Adrenal gland (tissue), 12 donors: ENCODE data around the gene CNST. TPM values are rescaled to one million over a fixed set of nuclear protein-coding genes. Genes with fewer than 3 reads are reported as not detected.
A peak's percentile ranks its signal among the peaks of the same experiment; 100 is the strongest.

Source experiments
- DNase-seq, 7 donors: peaks; one replicate each; pipeline ENCODE4 v3.0.0-alpha.2; 2019 to 2020
- H3K27ac ChIP-seq, 5 donors: fragments of 200-600 bp; sonication (generic) in 4 of 5; 1 replicate in 3 of 5; 2 replicates in 2 of 5; pipeline versions ENCODE4 v1.5.1 to v1.8.0; 2016 to 2020; ENCODE audit warnings: mild to moderate bottlenecking in 1 of 5
- H3K27me3 ChIP-seq: fragments of 200-600 bp; 2 replicates; pipeline ENCODE4 v1.8.0; 2021
- H3K36me3 ChIP-seq, 2 donors: fragments of 200-600 bp; replicated peaks in 1 of 2; 1 replicate in 1 of 2; 2 replicates in 1 of 2; pipeline versions ENCODE4 v1.5.1 to v1.8.0; 2018 to 2022
- H3K4me1 ChIP-seq, 2 donors: fragments of 200-600 bp; replicated peaks in 1 of 2; 1 replicate in 1 of 2; 2 replicates in 1 of 2; pipeline versions ENCODE4 v1.5.1 to v1.8.0; 2018 to 2021
- H3K4me3 ChIP-seq, 4 donors: fragments of 200-600 bp; sonication (generic) in 3 of 4; one replicate each; pipeline ENCODE4 v1.5.1; 2016 to 2018
- H3K9me3 ChIP-seq, 3 donors: fragments of 200-600 bp; sonication (generic) in 1 of 3; replicated peaks in 1 of 3; 1 replicate in 2 of 3; 2 replicates in 1 of 3; pipeline versions ENCODE4 v1.5.1 to v1.8.0; 2016 to 2021
- CTCF ChIP-seq, 6 experiments: fragments of 450-650 bp in 4 of 6; fragments of 200-600 bp in 2 of 6; sonication (generic) in 1 of 6; IDR thresholded peaks; 1 replicate in 5 of 6; 2 replicates in 1 of 6; pipeline versions ENCODE4 v1.5.1 to v1.8.0; 2016 to 2021; ENCODE audit warnings: antibody characterized with exemption in 6 of 6, mild to moderate bottlenecking in 2 of 6, moderate library complexity in 1 of 6
- POLR2A ChIP-seq, 2 donors: fragments of 450-650 bp; IDR thresholded peaks; one replicate each; pipeline ENCODE4 v1.6.1; 2017; ENCODE audit warnings: antibody characterized with exemption in 2 of 2, mild to moderate bottlenecking in 2 of 2, moderate library complexity in 1 of 2
- WGBS, 4 donors: extraction: QIAGEN DNeasy Blood & Tissue Kit in 2 of 4; methylation state at CpG; one replicate each; pipeline versions ENCODE4 v1.1.5 to v1.1.7; 2013 to 2017; 5-methylcytosine and 5-hydroxymethylcytosine counted together
- intact Hi-C, 2 donors: fragments of 100-400 bp; cut with DNase I; formaldehyde crosslinking; loops; one replicate each; pipeline versions ENCODE4 v1.14.1 to v1.15.0; 2022 to 2023
- polyA plus RNA-seq, 3 donors: library from polyadenylated mRNA; stranded (reverse); fragments of 200-250 nt in 2 of 3; fragments of 350-450 nt in 1 of 3; fragmentation: Illumina TruSeq in 1 of 3; extraction: RNeasy Lipid Tissue Mini Kit (QIAGEN cat#74804) in 1 of 3; gene quantifications; one replicate each; pipeline ENCODE4 v1.2.3, GENCODE V29; 2013 to 2014
- total RNA-seq, 9 donors: library from RNA; depleted of rRNA in 4 of 9; stranded (reverse); fragments of >200 nt in 4 of 9; fragments of 120-200 nt in 1 of 9; fragmentation: NEBNext Ultra II Directional in 1 of 9; extraction: Animal tissue kit (Norgen Biotek cat#: 25700) in 1 of 9; gene quantifications; one replicate each; pipeline versions ENCODE4 v1.1.0 to v1.2.4, GENCODE V29; 2013 to 2023
- donor health status: healthy with polysubstance abuse.
- donor health status: Bipolar disorder and iron deficiency.
- donor health status: DM: yes; HTN: yes; CAD: no.
- donor health status: DM: no; HTN: no; CAD: no.
- donor health status: DM: no; HTN: no; CAD: no.
- donor health status: DM: yes; HTN: yes; CAD: no.

Gene CNST
- total and polyA plus RNA-seq, 12 donors: 11.4 to 85.6 (median 47.3) TPM

- no peaks in the 10 kb centered on the region for H3K9me3 ChIP-seq
- TF ChIP-seq POLR2A (IDR thresholded peaks at IDR 0.05): no peak
- TF ChIP-seq CTCF (IDR thresholded peaks at IDR 0.05): no peak
- intact Hi-C loops: no loop called here
- no peaks in the 10 kb centered on the region for H3K36me3 ChIP-seq
- H3K27ac ChIP-seq: no peak overlapping the region
- WGBS, 4 donors: 68 to 78% (median 70%) methylated on average over 8 of the region's 8 CpGs
- H3K4me1 ChIP-seq: no peaks in the 10 kb centered on the region
- no peaks in the 10 kb centered on the region for H3K27me3 ChIP-seq
- H3K4me3 ChIP-seq: no peak overlapping the region
- peak in 1 of 7 donors; percentile 33 for DNase-seq
Measured at GRCh38 chr1:246528933-246529731, 37.1 kb upstream of the CNST start.

GRCh38 chr1:246530482-246530881, 35.8 kb upstream of the CNST start:
- WGBS, 4 donors: 61 to 77% (median 67%) methylated on average over 2 of the region's 2 CpGs
- no peak overlapping the region for H3K27ac ChIP-seq

GRCh38 chr1:246532519-246532918, 33.7 kb upstream of the CNST start:
- TF ChIP-seq POLR2A (IDR thresholded peaks at IDR 0.05) (no peak), CTCF (IDR thresholded peaks at IDR 0.05) (no peak)
- Histone ChIP-seq H3K4me3 (no peak overlapping the region), H3K27ac (no peak overlapping the region), H3K36me3 (no peaks in the 10 kb centered on the region), H3K9me3 (no peaks in the 10 kb centered on the region), H3K27me3 (no peaks in the 10 kb centered on the region), H3K4me1 (no peaks in the 10 kb centered on the region)
- 61 to 93% (median 63%) methylated on average over 1 of the region's 1 CpG for WGBS, 4 donors
- no peak for DNase-seq
- intact Hi-C loops: no loop called here

More at GRCh38 chr1:246530482-246530881, 35.8 kb upstream of the CNST start:
- Histone ChIP-seq H3K9me3 (no peaks in the 10 kb centered on the region), H3K4me3 (no peak overlapping the region), H3K27me3 (no peaks in the 10 kb centered on the region), H3K36me3 (no peaks in the 10 kb centered on the region), H3K4me1 (no peaks in the 10 kb centered on the region)
- no peak for TF ChIP-seq CTCF (IDR thresholded peaks at IDR 0.05)
- no peak for TF ChIP-seq POLR2A (IDR thresholded peaks at IDR 0.05)
- intact Hi-C loops: no loop called here
- no peak for DNase-seq

GRCh38 chr1:246533371-246533905, 32.8 kb upstream of the CNST start:
- Histone ChIP-seq H3K4me3 (no peak overlapping the region), H3K27me3 (no peaks in the 10 kb centered on the region), H3K36me3 (no peaks in the 10 kb centered on the region), H3K9me3 (no peaks in the 10 kb centered on the region), H3K4me1 (no peaks in the 10 kb centered on the region), H3K27ac (no peak overlapping the region)
- DNase-seq: no peak
- intact Hi-C loops: no loop called here
- 85 to 93% (median 88%) methylated on average over 1 to 2 of the region's 2 CpGs for WGBS, 4 donors
- TF ChIP-seq CTCF (IDR thresholded peaks at IDR 0.05) (no peak), POLR2A (IDR thresholded peaks at IDR 0.05) (no peak)
